CD14-positive monocyte (primary cell): ENCODE results near the gene SMARCA2. TPM values are rescaled to one million over a fixed set of nuclear protein-coding genes. Genes with fewer than 3 reads are reported as not detected.

Source experiments
- DNase-seq, 3 donors: peaks; one replicate each; pipeline ENCODE4 v3.0.0-alpha.2; 2011 to 2022
- H2AFZ ChIP-seq: 2 replicates; pipeline ENCODE4 v1.6.0; 2012; ENCODE audit warnings: mild to moderate bottlenecking, low read depth, low read length, inconsistent platforms; ENCODE audit not compliant: insufficient read depth, poor library complexity, severe bottlenecking
- H3K27ac ChIP-seq, 2 donors: 1 replicate in 1 of 2; 2 replicates in 1 of 2; pipeline ENCODE4 v1.5.1; 2012 to 2013; ENCODE audit warnings: low read length in 2 of 2, control low read depth in 1 of 2, inconsistent platforms in 1 of 2, low read depth in 1 of 2, mild to moderate bottlenecking in 1 of 2
- H3K27me3 ChIP-seq, 2 donors: one replicate each; pipeline versions ENCODE4 v1.6.0 to v1.6.1; 2011 to 2013; ENCODE audit warnings: low read length in 2 of 2; ENCODE audit not compliant: control insufficient read depth in 2 of 2, insufficient read depth in 2 of 2
- H3K36me3 ChIP-seq, 2 donors: replicated peaks in 1 of 2; 1 replicate in 1 of 2; 2 replicates in 1 of 2; pipeline versions ENCODE4 v1.5.1 to v1.6.1; 2012 to 2013; ENCODE audit warnings: low read length in 2 of 2, control low read depth in 1 of 2, inconsistent platforms in 1 of 2, mild to moderate bottlenecking in 1 of 2; ENCODE audit not compliant: insufficient read depth in 2 of 2, control insufficient read depth in 1 of 2
- H3K4me1 ChIP-seq, 2 donors: 1 replicate in 1 of 2; 2 replicates in 1 of 2; pipeline versions ENCODE4 v1.5.1 to v1.6.1; 2012 to 2013; ENCODE audit warnings: low read length in 2 of 2, control low read depth in 1 of 2, inconsistent platforms in 1 of 2, mild to moderate bottlenecking in 1 of 2, moderate library complexity in 1 of 2; ENCODE audit not compliant: insufficient read depth in 2 of 2, control insufficient read depth in 1 of 2
- H3K4me2 ChIP-seq: replicated peaks from 2 replicates; pipeline ENCODE3; 2012; ENCODE audit warnings: low read length, moderate library complexity, mild to moderate bottlenecking; ENCODE audit not compliant: poor library complexity, severe bottlenecking; ENCODE audit errors: extremely low read depth
- H3K4me3 ChIP-seq, 3 experiments: fragments of 200-600 bp in 1 of 3; sonication (generic) in 1 of 3; replicated peaks in 1 of 3; 1 replicate in 2 of 3; 2 replicates in 1 of 3; pipeline ENCODE4 v1.5.1; 2011 to 2013; ENCODE audit warnings: low read length in 3 of 3, mild to moderate bottlenecking in 3 of 3, control low read depth in 2 of 3, low read depth in 2 of 3, inconsistent platforms in 1 of 3, moderate library complexity in 1 of 3
- H3K79me2 ChIP-seq: 2 replicates; pipeline ENCODE4 v1.6.0; 2012; ENCODE audit warnings: mild to moderate bottlenecking, control low read depth, inconsistent platforms, low read length, moderate library complexity; ENCODE audit not compliant: insufficient read depth
- H3K9ac ChIP-seq: 2 replicates; pipeline ENCODE4 v1.6.0; 2017; ENCODE audit warnings: low read length, mild to moderate bottlenecking; ENCODE audit not compliant: insufficient read depth, poor library complexity, severe bottlenecking
- H3K9me3 ChIP-seq, 2 donors: replicated peaks in 1 of 2; 1 replicate in 1 of 2; 2 replicates in 1 of 2; pipeline versions ENCODE4 v1.5.1 to v1.6.1; 2012 to 2013; ENCODE audit warnings: low read length in 2 of 2, control low read depth in 1 of 2; ENCODE audit not compliant: control insufficient read depth in 1 of 2, insufficient read depth in 1 of 2
- H4K20me1 ChIP-seq: 2 replicates; pipeline ENCODE4 v1.6.0; 2012; ENCODE audit warnings: mild to moderate bottlenecking, low read length, control low read depth, moderate library complexity; ENCODE audit not compliant: insufficient read depth
- H3K27ac Mint-ChIP-seq, 7 donors: one replicate each; pipeline ENCODE4 v1.8.0; 2020; ENCODE audit warnings: mild to moderate bottlenecking in 7 of 7, mixed read lengths in 7 of 7, moderate library complexity in 6 of 7, inconsistent platforms in 2 of 7
- H3K27me3 Mint-ChIP-seq, 3 donors: one replicate each; pipeline ENCODE4 v1.8.0; 2021 to 2022; ENCODE audit warnings: low read depth in 3 of 3, mild to moderate bottlenecking in 3 of 3, mixed read lengths in 3 of 3, moderate library complexity in 3 of 3, inconsistent platforms in 1 of 3
- H3K36me3 Mint-ChIP-seq, 2 donors: one replicate each; pipeline ENCODE4 v1.8.0; 2020; ENCODE audit warnings: mixed read lengths in 2 of 2, inconsistent platforms in 1 of 2, mild to moderate bottlenecking in 1 of 2
- H3K4me1 Mint-ChIP-seq: one replicate; pipeline ENCODE4 v1.8.0; 2020; ENCODE audit warnings: mild to moderate bottlenecking, mixed read lengths
- H3K4me3 Mint-ChIP-seq, 2 donors: one replicate each; pipeline ENCODE4 v1.8.0; 2020; ENCODE audit warnings: mild to moderate bottlenecking in 2 of 2, mixed read lengths in 2 of 2, moderate library complexity in 1 of 2
- H3K9me3 Mint-ChIP-seq, 7 donors: one replicate each; pipeline ENCODE4 v1.8.0; 2020 to 2022; ENCODE audit warnings: mixed read lengths in 7 of 7, mild to moderate bottlenecking in 6 of 7, moderate library complexity in 6 of 7, inconsistent platforms in 2 of 7
- WGBS: methylation state at CpG from one replicate; pipeline ENCODE4 v1.1.5; 2013; ENCODE audit warnings: missing lambda C conversion rate; ENCODE audit not compliant: insufficient coverage; 5-methylcytosine and 5-hydroxymethylcytosine counted together
- intact Hi-C, 2 donors: fragments of 100-400 bp; cut with micrococcal nuclease; formaldehyde crosslinking; loops; one replicate each; pipeline versions ENCODE4 v1.15.0 to v1.15.1; 2023
- polyA plus RNA-seq, 3 donors: library from polyadenylated mRNA; depleted of rRNA in 1 of 3; unstranded in 2 of 3; stranded (reverse) in 1 of 3; fragments of 300-500 nt in 2 of 3; fragments of >200 nt in 1 of 3; fragmentation: Illumina TruSeq in 2 of 3; gene quantifications; 1 replicate in 2 of 3; 2 replicates in 1 of 3; pipeline ENCODE4 v1.2.3, GENCODE V29; 2012 to 2021
- small RNA-seq: library from RNA; depleted of rRNA; stranded (forward); fragments of <200 nt; gene quantifications from one replicate; pipeline ENCODE3, GENCODE V24; 2012; ENCODE audit warnings: low read depth; ENCODE audit not compliant: insufficient read length
- TF ChIP-seq, protein P1 (sequence below): fragments of 200-600 bp; IDR thresholded peaks from one replicate; pipeline ENCODE4 v1.8.0; 2022; ENCODE audit warnings: antibody characterized with exemption, mild to moderate bottlenecking

The SMARCA2 gene
- polyA plus RNA-seq, 3 donors = 11.0 to 54.7 (median 11.8) TPM

DNA sequence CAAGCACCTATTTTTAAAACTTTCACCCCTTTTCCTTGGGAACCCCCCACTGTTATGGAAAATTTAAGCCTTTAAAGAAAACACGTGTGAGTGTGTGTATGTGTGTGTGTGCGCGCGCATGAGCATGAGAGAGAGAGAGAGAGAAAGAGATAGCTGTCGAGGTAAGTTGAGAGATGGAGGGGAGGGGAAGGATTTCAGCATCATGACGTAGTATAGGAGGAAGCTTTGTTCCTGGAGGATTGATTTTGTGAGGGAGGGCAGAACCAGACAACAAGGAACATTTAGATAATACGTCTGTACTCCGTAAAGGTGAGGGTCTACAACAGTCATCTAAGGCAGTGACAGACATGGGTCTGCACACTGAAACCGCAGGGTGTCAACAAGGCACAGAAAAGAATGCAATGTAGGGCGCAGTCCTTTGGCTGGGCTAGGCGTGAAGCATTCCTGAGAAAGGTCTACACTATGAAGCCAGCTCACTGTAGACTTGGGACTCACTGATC, 227.7 kb downstream of the SMARCA2 start:
- Histone ChIP-seq H3K4me1 (peaks cover 25 to 29% of the 10 kb centered on the region in 2 donors), H3K79me2 (no peaks in the 10 kb centered on the region), H2AFZ (peak overlapping the region; percentile 91), H3K4me2 (peak overlapping the region; percentile 99), H4K20me1 (no peaks in the 10 kb centered on the region), H3K36me3 (no peaks in the 10 kb centered on the region), H3K27ac (no peak overlapping the region), H3K4me3 (peak overlapping the region; percentile 72 to 88 (median 75)), H3K27me3 (no peaks in the 10 kb centered on the region), H3K9me3 (no peaks in the 10 kb centered on the region), H3K9ac (peak overlapping the region; percentile 58)
- H3K4me1 Mint-ChIP-seq = peaks cover 31% of the 10 kb centered on the region
- DNase-seq = no peak
- WGBS = 64% methylated on average over 11 of the region's 11 CpGs
- intact Hi-C loops = loop anchor here in 1 of 2 donors (10.0 kb wide), 1 partner anchor 88 kb away; no protein-coding TSS in a partner anchor
- TF ChIP-seq, protein P1, sequence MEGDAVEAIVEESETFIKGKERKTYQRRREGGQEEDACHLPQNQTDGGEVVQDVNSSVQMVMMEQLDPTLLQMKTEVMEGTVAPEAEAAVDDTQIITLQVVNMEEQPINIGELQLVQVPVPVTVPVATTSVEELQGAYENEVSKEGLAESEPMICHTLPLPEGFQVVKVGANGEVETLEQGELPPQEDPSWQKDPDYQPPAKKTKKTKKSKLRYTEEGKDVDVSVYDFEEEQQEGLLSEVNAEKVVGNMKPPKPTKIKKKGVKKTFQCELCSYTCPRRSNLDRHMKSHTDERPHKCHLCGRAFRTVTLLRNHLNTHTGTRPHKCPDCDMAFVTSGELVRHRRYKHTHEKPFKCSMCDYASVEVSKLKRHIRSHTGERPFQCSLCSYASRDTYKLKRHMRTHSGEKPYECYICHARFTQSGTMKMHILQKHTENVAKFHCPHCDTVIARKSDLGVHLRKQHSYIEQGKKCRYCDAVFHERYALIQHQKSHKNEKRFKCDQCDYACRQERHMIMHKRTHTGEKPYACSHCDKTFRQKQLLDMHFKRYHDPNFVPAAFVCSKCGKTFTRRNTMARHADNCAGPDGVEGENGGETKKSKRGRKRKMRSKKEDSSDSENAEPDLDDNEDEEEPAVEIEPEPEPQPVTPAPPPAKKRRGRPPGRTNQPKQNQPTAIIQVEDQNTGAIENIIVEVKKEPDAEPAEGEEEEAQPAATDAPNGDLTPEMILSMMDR = no peak
- H3K4me3 Mint-ChIP-seq = peak overlapping the region; percentile 91 to 97
- peaks cover 6 to 9% (median 7%) of the 10 kb centered on the region in 3 donors for H3K27me3 Mint-ChIP-seq
- peaks cover 0 to 3% (median 0%) of the 10 kb centered on the region in 7 donors for H3K9me3 Mint-ChIP-seq
- no peaks in the 10 kb centered on the region for H3K36me3 Mint-ChIP-seq
- H3K27ac Mint-ChIP-seq = peak overlapping the region in 1 of 7 donors; percentile 0

Small RNAs within 50 kb of the gene (small RNA-seq; reads per million reads assigned to genes)
- gene RN7SL592P (not detected), gene RNU2-25P (5.0 reads per million, percentile 50 among the genes with 10 or more reads in this experiment)
